HEK293 (cell line): ENCODE data around the gene ACKR1.

Experiments
- CTCF ChIA-PET: fragments of 350-600 bp; formaldehyde crosslinking; extraction: SDS; loops from one replicate; lab custom pipeline; 2021; ENCODE audit warnings: antibody characterized with exemption; lab: Yijun Ruan, JAX
- POLR2A ChIA-PET: fragments of 300-600 bp; formaldehyde crosslinking; extraction: SDS; loops from one replicate; lab custom pipeline; 2020; ENCODE audit warnings: antibody characterized with exemption, inconsistent platforms; lab: Yijun Ruan, JAX
- H3K27ac ChIP-seq: fragments of 200-500 bp; sonication (Bioruptor generic); 2 replicates; pipeline ENCODE4 v1.5.1; 2014; ENCODE audit warnings: low read depth, low read length, control low read depth, inconsistent platforms; ENCODE audit errors: extremely low read depth
- H3K36me3 ChIP-seq, 2 experiments: fragments of 200-500 bp in 1 of 2; sonication (Bioruptor generic) in 1 of 2; 1 replicate in 1 of 2; 2 replicates in 1 of 2; pipeline ENCODE4 v1.5.1; 2014 to 2017; ENCODE audit warnings: inconsistent platforms in 2 of 2, low read length in 2 of 2; ENCODE audit not compliant: control insufficient read depth in 2 of 2, insufficient read depth in 1 of 2
- H3K4me1 ChIP-seq: fragments of 200-500 bp; sonication (Bioruptor generic); 2 replicates; pipeline ENCODE4 v1.5.1; 2014; ENCODE audit warnings: mild to moderate bottlenecking, low read length, inconsistent platforms; ENCODE audit not compliant: control insufficient read depth, insufficient read depth
- H3K4me3 ChIP-seq: 2 replicates; pipeline ENCODE4 v1.5.1; 2011; ENCODE audit warnings: low read depth, mild to moderate bottlenecking, control low read depth, low read length, moderate library complexity
- H3K9me3 ChIP-seq: fragments of 200-500 bp; sonication (Bioruptor generic); 2 replicates; pipeline ENCODE4 v1.5.1; 2014; ENCODE audit warnings: low read depth, low read length, inconsistent platforms; ENCODE audit not compliant: control insufficient read depth, insufficient read depth
- ATF2 ChIP-seq: fragments of 450-650 bp; formaldehyde crosslinking; IDR thresholded peaks from 2 replicates; pipeline ENCODE4 v1.5.1; 2016; ENCODE audit warnings: missing biosample characterization, missing genetic modification characterization, low read depth
- GLIS1 ChIP-seq: fragments of 450-650 bp; formaldehyde crosslinking; IDR thresholded peaks from 2 replicates; pipeline ENCODE4 v1.5.1; 2016; ENCODE audit warnings: missing biosample characterization, missing genetic modification characterization
- HOXC10 ChIP-seq: sonication (generic); formaldehyde crosslinking; IDR thresholded peaks from 2 replicates; pipeline ENCODE4 v1.8.1; 2023; ENCODE audit warnings: mild to moderate bottlenecking, missing genetic modification reagents
- KLF16 ChIP-seq: fragments of 450-650 bp; formaldehyde crosslinking; IDR thresholded peaks from 2 replicates; pipeline ENCODE4 v1.5.1; 2017; ENCODE audit warnings: missing biosample characterization, missing genetic modification characterization
- PRDM2 ChIP-seq: fragments of 450-650 bp; formaldehyde crosslinking; IDR thresholded peaks from 2 replicates; pipeline ENCODE4 v1.5.1; 2016; ENCODE audit warnings: missing biosample characterization, missing genetic modification characterization, borderline replicate concordance
- SALL2 ChIP-seq: fragments of 450-650 bp; formaldehyde crosslinking; IDR thresholded peaks from 2 replicates; pipeline ENCODE4 v1.5.0; 2017; ENCODE audit warnings: missing biosample characterization, mild to moderate bottlenecking, missing genetic modification characterization, borderline replicate concordance
- SP3 ChIP-seq: fragments of 450-650 bp; formaldehyde crosslinking; IDR thresholded peaks from 2 replicates; pipeline ENCODE4 v1.5.1; 2016; ENCODE audit warnings: missing biosample characterization, missing genetic modification characterization
- SP7 ChIP-seq: fragments of 450-650 bp; formaldehyde crosslinking; IDR thresholded peaks from 2 replicates; pipeline ENCODE4 v1.5.1; 2016; ENCODE audit warnings: missing biosample characterization, missing genetic modification characterization
- ZBTB7A ChIP-seq: fragments of 450-650 bp; formaldehyde crosslinking; IDR thresholded peaks from 2 replicates; pipeline ENCODE4 v1.5.1; 2016; ENCODE audit warnings: low read depth, missing biosample characterization, missing genetic modification characterization
- ZNF114 ChIP-seq: fragments of 450-650 bp; formaldehyde crosslinking; IDR thresholded peaks from 2 replicates; pipeline ENCODE4 v1.5.0; 2017; ENCODE audit warnings: missing biosample characterization, missing genetic modification characterization
- ZNF214 ChIP-seq: fragments of 450-650 bp; formaldehyde crosslinking; IDR thresholded peaks from 2 replicates; pipeline ENCODE4 v1.5.1; 2017; ENCODE audit warnings: missing biosample characterization, mild to moderate bottlenecking, missing genetic modification characterization, borderline replicate concordance
- ZNF221 ChIP-seq: fragments of 450-650 bp; formaldehyde crosslinking; IDR thresholded peaks from 2 replicates; pipeline ENCODE4 v1.5.1; 2017; ENCODE audit warnings: missing biosample characterization, missing genetic modification characterization, borderline replicate concordance
- ZNF510 ChIP-seq: fragments of 450-650 bp; formaldehyde crosslinking; IDR thresholded peaks from 2 replicates; pipeline ENCODE4 v1.5.1; 2018; ENCODE audit warnings: mild to moderate bottlenecking, missing genetic modification characterization, missing biosample characterization; ENCODE audit not compliant: insufficient replicate concordance
- ZNF560 ChIP-seq: fragments of 450-650 bp; formaldehyde crosslinking; IDR thresholded peaks from 2 replicates; pipeline ENCODE4 v1.5.1; 2017; ENCODE audit warnings: missing biosample characterization, missing genetic modification characterization, borderline replicate concordance
- ZNF658 ChIP-seq: fragments of 450-650 bp; formaldehyde crosslinking; IDR thresholded peaks from 2 replicates; pipeline ENCODE4; 2016; ENCODE audit warnings: missing biosample characterization, missing genetic modification characterization
- ZNF707 ChIP-seq: fragments of 450-650 bp; formaldehyde crosslinking; IDR thresholded peaks from 2 replicates; pipeline ENCODE4 v1.5.1; 2016; ENCODE audit warnings: missing biosample characterization, missing genetic modification characterization

Gene ACKR1

GRCh38 chr1:159180516-159180915, 24.2 kb upstream of the ACKR1 start:
- Histone ChIP-seq H3K9me3 (no peaks in the 10 kb centered on the region), H3K4me1 (no peaks in the 10 kb centered on the region), H3K27ac (no peak overlapping the region), H3K36me3 (no peaks in the 10 kb centered on the region), H3K4me3 (no peak overlapping the region)
- TF ChIP-seq SALL2: no peak
- TF ChIP-seq ZNF658 (tag by site-specific recombination): no peak
- no peak for TF ChIP-seq ZNF560 (tag by site-specific recombination)
- TF ChIP-seq ATF2 (tag by site-specific recombination): no peak
- TF ChIP-seq ZNF114: no peak
- TF ChIP-seq ZNF221: no peak
- TF ChIP-seq HOXC10 (CRISPR knock-in tag): no peak
- CTCF ChIA-PET: no interaction called here
- POLR2A ChIA-PET: no interaction called here

GRCh38 chr1:159181328-159182024, 23.2 kb upstream of the ACKR1 start:
- POLR2A ChIA-PET: interaction anchor here (0.5 to 0.6 kb wide), 2 partner anchors 1182 to 1217 kb away, joined by 3 read pairs; no protein-coding TSS in a partner anchor
- Histone ChIP-seq H3K36me3 (no peaks in the 10 kb centered on the region), H3K9me3 (no peaks in the 10 kb centered on the region), H3K4me3 (no peak overlapping the region), H3K4me1 (no peaks in the 10 kb centered on the region), H3K27ac (no peak overlapping the region)
- TF ChIP-seq ZNF214 (tag by site-specific recombination) (no peak), PRDM2 (tag by site-specific recombination) (no peak), SP3 (tag by site-specific recombination) (no peak), ZNF221 (no peak), ZNF707 (tag by site-specific recombination) (no peak), SP7 (no peak), GLIS1 (no peak), KLF16 (no peak), ZBTB7A (tag by site-specific recombination) (no peak), ZNF510 (no peak)
- CTCF ChIA-PET: interaction anchor here (0.6 kb wide), 1 partner anchor 15 kb away, joined by 3 read pairs; no protein-coding TSS in a partner anchor
